ENCODE measurements around the gene LMX1A.

DNA sequence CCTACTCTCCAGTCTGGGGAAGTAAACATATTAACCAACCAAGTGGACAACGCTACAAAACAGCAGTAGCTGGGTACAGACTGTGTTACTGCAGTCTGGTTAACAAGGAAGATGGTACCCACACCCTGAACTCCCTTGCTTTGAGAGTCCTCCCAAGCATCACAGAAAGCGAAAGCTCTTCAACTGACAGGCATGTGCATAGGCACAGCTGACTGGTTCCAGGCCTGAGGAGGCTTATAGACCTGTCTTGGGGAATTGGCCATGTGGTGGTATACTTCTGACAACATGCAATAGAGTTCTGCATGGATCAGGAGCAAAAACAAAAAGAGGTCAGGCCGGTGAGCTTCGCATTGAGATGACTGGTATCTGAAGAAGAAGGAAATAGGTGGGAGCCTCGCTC lies 17.4 kb downstream of the LMX1A start:
- TF ChIP-seq, protein P1, sequence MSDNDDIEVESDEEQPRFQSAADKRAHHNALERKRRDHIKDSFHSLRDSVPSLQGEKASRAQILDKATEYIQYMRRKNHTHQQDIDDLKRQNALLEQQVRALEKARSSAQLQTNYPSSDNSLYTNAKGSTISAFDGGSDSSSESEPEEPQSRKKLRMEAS (IDR thresholded peaks at IDR 0.05), result no peak
- TF ChIP-seq, protein P2, sequence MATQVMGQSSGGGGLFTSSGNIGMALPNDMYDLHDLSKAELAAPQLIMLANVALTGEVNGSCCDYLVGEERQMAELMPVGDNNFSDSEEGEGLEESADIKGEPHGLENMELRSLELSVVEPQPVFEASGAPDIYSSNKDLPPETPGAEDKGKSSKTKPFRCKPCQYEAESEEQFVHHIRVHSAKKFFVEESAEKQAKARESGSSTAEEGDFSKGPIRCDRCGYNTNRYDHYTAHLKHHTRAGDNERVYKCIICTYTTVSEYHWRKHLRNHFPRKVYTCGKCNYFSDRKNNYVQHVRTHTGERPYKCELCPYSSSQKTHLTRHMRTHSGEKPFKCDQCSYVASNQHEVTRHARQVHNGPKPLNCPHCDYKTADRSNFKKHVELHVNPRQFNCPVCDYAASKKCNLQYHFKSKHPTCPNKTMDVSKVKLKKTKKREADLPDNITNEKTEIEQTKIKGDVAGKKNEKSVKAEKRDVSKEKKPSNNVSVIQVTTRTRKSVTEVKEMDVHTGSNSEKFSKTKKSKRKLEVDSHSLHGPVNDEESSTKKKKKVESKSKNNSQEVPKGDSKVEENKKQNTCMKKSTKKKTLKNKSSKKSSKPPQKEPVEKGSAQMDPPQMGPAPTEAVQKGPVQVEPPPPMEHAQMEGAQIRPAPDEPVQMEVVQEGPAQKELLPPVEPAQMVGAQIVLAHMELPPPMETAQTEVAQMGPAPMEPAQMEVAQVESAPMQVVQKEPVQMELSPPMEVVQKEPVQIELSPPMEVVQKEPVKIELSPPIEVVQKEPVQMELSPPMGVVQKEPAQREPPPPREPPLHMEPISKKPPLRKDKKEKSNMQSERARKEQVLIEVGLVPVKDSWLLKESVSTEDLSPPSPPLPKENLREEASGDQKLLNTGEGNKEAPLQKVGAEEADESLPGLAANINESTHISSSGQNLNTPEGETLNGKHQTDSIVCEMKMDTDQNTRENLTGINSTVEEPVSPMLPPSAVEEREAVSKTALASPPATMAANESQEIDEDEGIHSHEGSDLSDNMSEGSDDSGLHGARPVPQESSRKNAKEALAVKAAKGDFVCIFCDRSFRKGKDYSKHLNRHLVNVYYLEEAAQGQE (IDR thresholded peaks at IDR 0.05), result no peak
- TF ChIP-seq MAFK (IDR thresholded peaks at IDR 0.05; ENCODE audit: partially characterized antibody) (no peak), CTCF (IDR thresholded peaks at IDR 0.05) (no peak), RCOR1 (IDR thresholded peaks at IDR 0.05; ENCODE audit: low read depth, low read length) (no peak), JUN (IDR thresholded peaks at IDR 0.05) (no peak), EP300 (IDR thresholded peaks at IDR 0.05) (no peak), POLR2A (IDR thresholded peaks at IDR 0.05; ENCODE audit: low read length) (no peak), MYC (IDR thresholded peaks at IDR 0.05; ENCODE audit: borderline replicate concordance, low read length) (no peak)

Data from A549 (cell line).